ENCODE results near the gene SELENOM.
"Not testable (repeated sequence)": the region's sequence is repeated elsewhere in the genome, so short reads cannot be mapped to it uniquely, and the experiment has no call there.

The SELENOM gene

GRCh38 chr22:31104869-31105268 lies 2.5 kb downstream of the SELENOM start:
- no peak for DNase-seq

- no peak for DNase-seq
Measured at GRCh38 chr22:31103899-31104694, 3.3 kb downstream of the SELENOM start.

DNA sequence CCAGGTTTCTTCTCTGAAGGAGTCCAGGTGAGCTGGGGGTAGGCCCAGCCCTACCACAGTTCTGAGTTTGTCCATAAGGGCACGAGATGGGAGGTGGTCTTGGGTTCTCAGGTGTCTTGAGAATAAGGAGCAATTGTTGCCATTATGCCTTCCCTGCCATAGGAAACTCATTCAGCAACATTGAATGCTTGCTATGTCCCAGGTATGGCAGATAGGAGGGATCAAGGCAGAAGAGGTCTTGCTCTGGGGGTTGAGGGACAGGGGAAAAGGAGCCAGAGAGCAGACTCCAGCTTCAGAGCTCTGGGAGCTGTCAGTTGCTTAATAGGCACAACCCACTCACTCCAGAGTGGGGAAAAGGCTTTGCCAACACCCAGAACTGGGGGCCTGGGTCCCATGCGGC lies 4.3 kb downstream of the SELENOM start:
- no peak for DNase-seq

GRCh38 chr22:31102441-31103081 lies 4.8 kb downstream of the SELENOM start:
- no peak for DNase-seq

DNA sequence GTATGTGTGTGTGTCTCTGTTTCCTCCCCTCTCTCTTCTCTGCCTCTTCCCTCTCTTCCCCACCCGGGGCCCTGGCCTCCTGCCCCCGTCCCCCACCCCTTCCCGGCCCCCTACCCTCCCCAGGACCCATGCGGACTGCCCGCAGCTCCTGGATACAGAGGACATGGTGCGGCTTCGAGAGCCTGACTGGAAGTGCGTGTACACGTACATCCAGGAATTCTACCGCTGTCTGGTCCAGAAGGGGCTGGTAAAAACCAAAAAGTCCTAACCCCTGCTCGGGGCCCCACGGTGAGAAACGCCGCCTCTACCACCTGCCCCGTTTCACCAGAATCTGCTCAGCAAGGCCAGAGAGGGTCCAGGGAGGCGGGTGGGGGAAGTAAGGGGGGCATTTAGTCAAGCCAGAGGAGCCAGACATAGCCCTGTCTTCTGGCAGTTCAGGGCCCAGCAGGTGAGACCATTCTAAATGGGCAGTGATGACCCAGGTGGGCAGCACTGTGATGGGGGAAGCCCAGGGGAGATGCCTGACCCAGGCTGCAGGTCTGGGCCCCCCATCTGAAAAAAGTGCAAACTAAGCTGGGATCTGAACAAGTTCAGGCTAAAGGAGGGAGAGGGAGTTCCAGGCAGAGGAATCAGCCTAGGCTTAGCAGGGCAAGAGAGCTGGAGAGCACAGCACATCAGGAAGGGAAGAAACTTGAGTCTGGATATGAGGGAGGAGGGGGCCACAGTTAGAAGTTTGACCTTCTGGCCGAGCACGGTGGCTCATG lies 6.4 kb downstream of the SELENOM start:
- DNase-seq: no peak

GRCh38 chr22:31099841-31100761 lies 7.3 kb downstream of the SELENOM start:
- no peak for DNase-seq

GRCh38 chr22:31099386-31099785 lies 8.0 kb downstream of the SELENOM start:
- no peak for DNase-seq

DNA sequence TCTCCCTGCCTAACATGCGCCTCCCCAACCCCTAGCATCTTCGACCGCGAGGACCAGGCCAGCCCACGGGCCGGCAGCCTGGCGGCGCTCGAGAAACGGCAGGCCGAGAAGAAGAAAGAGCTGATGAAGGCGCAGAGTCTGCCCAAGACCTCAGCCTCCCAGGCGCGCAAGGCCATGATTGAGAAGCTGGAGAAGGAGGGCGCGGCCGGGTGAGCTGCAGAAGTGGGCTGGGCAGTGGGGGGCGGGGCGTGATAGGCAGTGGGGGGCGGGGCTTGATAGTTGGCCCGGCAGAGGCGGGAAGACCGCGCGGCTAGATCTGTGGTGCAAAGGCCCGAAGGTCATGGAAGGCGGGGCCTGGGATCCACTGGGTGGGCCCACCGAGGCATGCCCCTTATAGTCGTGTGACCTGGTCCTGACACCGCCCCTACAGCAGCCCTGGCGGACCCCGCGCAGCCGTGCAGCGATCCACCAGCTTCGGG lies 8.7 kb downstream of the SELENOM start:
- DNase-seq: peak; percentile 38

DNA sequence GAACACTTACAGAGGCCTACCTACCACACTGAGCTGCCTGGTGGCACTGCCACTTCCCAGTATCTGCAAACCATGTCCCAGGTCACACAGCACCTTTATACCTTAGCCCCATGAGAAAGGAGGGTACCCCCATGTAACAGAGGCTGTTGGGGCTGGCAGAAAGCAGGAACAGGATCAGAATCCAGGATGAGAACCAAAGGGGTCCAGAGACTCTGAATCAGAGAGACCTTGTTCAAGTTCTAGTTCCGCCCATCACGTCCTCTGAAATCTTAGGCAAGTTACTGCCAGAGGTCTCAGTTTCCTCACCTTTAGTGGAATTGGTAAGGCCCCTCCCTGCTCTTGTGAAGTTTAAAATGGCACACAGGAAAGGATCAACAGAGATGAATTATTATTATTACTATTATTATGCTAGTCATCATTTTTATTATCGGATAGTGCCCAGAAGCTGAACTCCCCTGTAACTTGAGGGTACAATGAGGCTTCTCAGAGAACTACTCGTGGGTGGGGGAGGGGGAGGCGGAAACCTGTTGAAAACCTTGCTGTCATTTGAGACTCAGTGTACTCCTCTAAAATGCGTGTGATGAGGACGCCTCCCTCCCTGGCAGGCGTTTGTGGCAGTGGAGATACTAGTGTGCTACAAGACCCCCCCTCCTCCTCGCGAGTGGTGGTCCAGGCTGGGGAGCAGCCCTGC lies 9.3 kb downstream of the SELENOM start:
- DNase-seq: no peak

DNA sequence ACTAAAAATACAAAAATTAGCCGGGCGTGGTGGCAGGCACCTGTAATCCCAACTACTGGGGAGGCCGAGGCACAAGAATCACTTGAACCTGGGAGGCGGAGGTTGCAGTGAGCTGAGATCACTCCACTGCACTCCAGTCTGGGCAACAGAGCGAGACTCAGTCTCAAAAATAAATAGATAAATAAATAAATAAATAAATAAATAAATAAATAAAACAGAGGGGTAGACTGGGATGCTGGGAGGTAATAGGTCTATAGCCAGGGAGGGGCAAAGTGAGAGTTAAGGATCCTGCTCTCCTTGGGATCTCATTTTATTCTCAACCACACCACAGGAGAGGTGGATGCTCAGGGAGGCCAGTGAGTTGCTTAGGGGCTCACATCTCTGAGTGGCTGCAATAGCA lies 9.8 kb downstream of the SELENOM start:
- DNase-seq: not testable (repeated sequence)

DNA sequence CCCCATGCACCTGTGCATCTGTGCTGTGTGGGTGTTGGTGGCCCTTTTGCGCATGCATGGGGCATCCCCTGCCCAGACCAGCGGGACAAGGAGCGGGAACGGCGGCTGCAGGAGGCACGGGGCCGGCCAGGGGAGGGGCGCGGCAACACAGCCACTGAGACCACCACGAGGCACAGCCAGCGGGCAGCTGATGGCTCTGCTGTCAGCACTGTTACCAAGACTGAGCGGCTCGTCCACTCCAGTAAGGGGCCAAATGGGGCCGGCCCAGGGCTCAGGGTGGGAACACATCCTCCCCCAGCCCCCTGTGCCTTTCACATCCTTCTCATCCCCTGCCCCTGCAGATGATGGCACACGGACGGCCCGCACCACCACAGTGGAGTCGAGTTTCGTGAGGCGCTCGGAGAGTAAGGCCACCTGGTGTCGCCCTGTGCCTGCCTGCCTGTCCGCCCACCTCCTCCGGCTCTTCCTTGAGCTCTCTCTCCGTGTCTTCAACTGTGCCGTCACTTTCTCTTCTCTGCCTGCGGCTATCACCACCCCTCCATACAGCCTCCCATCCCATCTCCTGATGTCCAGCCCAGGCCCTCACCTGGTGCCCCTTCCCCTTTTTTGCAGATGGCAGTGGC lies 10.6 kb downstream of the SELENOM start:
- DNase-seq: no peak

GRCh38 chr22:31095637-31096249 lies 11.6 kb downstream of the SELENOM start:
- no peak for DNase-seq

DNA sequence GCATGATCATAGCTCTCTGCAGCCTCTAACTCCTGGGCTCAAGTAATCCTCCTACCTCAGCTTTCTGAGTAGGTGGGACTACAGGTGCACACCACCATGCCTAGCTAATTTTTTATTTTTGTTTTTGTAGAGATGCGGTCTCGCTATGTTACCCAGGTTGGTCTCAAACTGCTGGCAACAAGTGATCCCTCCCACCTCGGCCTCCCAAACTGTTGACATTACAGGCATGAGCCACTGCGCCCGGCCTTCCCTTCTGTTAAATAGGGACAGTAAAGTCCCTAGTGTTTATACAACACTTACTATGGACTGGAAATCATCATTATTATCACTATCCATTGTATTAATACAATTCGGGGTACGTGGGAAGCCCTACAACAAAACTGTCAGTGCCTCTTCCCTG lies 12.6 kb downstream of the SELENOM start:
- no peak for DNase-seq

- no peak for DNase-seq
Measured at GRCh38 chr22:31094021-31094551, 13.3 kb downstream of the SELENOM start.

GRCh38 chr22:31093086-31093850 lies 14.1 kb downstream of the SELENOM start:
- no peak for DNase-seq

DNA sequence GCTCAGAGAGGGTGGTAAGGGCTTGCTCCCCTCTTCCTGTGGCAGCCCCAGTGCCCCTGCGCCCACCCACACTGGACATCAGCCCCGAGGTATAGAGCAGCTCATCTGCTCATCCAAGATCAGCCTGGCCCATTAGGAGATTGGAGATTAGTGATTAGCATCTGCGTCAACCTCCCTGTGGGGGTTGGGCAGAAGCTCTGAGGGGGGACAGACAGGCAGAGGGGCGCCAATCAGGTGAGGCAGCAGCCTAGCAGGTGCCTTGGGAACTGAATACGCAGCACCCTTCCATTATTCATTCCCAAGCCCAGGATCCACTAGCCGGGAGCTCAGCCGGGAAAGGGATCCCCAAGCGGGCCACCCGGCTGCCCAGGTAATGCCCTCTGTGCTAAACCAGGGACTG lies 15.2 kb downstream of the SELENOM start:
- no peak for DNase-seq

DNA sequence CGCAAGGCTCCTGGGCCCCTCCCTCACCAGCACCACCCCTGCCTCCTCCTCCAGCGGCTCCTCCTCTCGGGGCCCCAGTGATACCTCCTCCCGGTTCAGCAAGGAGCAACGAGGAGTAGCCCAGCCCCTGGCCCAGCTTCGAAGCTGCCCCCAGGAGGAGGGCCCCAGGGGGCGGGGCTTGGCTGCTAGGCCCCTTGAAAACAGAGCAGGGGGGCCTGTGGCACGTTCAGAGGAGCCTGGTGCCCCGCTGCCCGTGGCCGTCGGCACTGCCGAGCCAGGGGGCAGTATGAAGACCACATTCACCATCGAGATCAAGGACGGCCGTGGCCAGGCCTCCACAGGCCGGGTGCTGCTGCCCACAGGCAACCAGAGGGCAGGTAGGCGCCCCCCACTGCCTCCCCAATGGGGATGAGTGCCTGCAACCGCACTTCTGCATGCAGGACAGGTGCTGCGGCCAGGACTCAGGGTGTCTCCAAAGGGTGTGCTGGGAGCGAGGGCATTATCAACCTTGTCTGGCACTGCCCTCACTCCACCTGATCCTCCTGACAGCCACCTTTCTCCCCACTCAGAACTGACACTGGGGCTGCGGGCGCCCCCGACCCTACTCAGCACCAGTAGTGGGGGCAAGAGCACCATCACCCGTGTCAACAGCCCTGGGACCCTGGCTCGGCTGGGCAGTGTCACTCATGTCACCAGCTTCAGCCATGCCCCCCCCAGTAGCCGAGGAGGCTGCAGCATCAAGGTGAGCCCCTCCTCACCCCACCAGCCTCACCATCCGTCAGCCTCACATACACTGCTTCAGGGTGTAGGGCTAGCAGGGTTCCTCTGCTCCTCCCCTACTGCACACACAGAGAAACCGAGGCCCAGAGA lies 16.0 kb downstream of the SELENOM start:
- DNase-seq: no peak

GRCh38 chr22:31090217-31091085 lies 16.9 kb downstream of the SELENOM start:
- DNase-seq: no peak

All from hematopoietic multipotent progenitor cell treated with erythropoietin and hydrocortisone succinate and interleukin-3 and kit ligand, for 6 days (in vitro differentiated cells).